Body of pancreas (tissue), 4 donors: ENCODE results near the gene PRPS1. TPM values are rescaled to one million over a fixed set of nuclear protein-coding genes. Genes with fewer than 3 reads are reported as not detected.
A peak's percentile ranks its signal among the peaks of the same experiment; 100 is the strongest.

Experiments used
- ATAC-seq: fragments of 150-250 bp; one replicate; pipeline ENCODE4 v1.9.1; 2016
- DNase-seq, 4 donors: peaks; one replicate each; pipeline ENCODE4 v3.0.0-alpha.2; 2019
- H3K27ac ChIP-seq, 4 donors: fragments of 200-600 bp; sonication (generic); 1 replicate in 3 of 4; 2 replicates in 1 of 4; pipeline versions ENCODE4 v1.5.1 to v1.6.1; 2016 to 2019; ENCODE audit warnings: mild to moderate bottlenecking in 1 of 4, mixed read lengths in 1 of 4, moderate library complexity in 1 of 4
- H3K27me3 ChIP-seq, 2 donors: fragments of 200-600 bp; sonication (generic); one replicate each; pipeline ENCODE4 v1.6.0; 2016; ENCODE audit warnings: mild to moderate bottlenecking in 1 of 2
- H3K36me3 ChIP-seq, 2 donors: fragments of 200-600 bp; sonication (generic); replicated peaks in 1 of 2; 2 replicates each; pipeline ENCODE4 v1.5.1; 2016; ENCODE audit warnings: low read depth in 2 of 2; ENCODE audit not compliant: insufficient read depth in 1 of 2
- H3K4me1 ChIP-seq: fragments of 200-600 bp; sonication (generic); one replicate; pipeline ENCODE4 v1.6.0; 2016
- H3K4me3 ChIP-seq, 2 donors: fragments of 200-600 bp; sonication (generic); 1 replicate in 1 of 2; 2 replicates in 1 of 2; pipeline ENCODE4 v1.5.1; 2016 to 2019
- H3K9me3 ChIP-seq, 3 donors: fragments of 200-600 bp; sonication (generic); 1 replicate in 2 of 3; 2 replicates in 1 of 3; pipeline ENCODE4 v1.5.1; 2016
- CTCF ChIP-seq, 7 experiments: fragments of 450-650 bp in 4 of 7; fragments of 200-600 bp in 3 of 7; sonication (generic) in 3 of 7; IDR thresholded peaks; one replicate each; pipeline ENCODE4 v1.5.1; 2016 to 2019; ENCODE audit warnings: antibody characterized with exemption in 7 of 7
- POLR2A ChIP-seq, 3 donors: fragments of 450-650 bp; IDR thresholded peaks; one replicate each; pipeline ENCODE4 v1.6.1; 2016; ENCODE audit warnings: antibody characterized with exemption in 3 of 3, mild to moderate bottlenecking in 2 of 3
- WGBS, 2 donors: methylation state at CpG; one replicate each; pipeline ENCODE4 v1.1.5; 2017; 5-methylcytosine and 5-hydroxymethylcytosine counted together
- intact Hi-C: fragments of 100-400 bp; cut with DNase I; formaldehyde crosslinking; loops from one replicate; pipeline ENCODE4 v1.15.1; 2023
- total RNA-seq, 2 donors: library from RNA; depleted of rRNA; stranded (reverse); fragments of >200 nt; gene quantifications; one replicate each; pipeline ENCODE4 v1.1.0, GENCODE V29; 2016

The PRPS1 gene
- total RNA-seq, 2 donors from 2014 or later, result 6.5 to 18.1 TPM

- no peaks in the 10 kb centered on the region for H3K9me3 ChIP-seq
- peak overlapping the region; percentile 11 to 89 (median 56) for H3K27ac ChIP-seq
- H3K4me1 ChIP-seq, result peaks cover 48% of the 10 kb centered on the region
- no peaks in the 10 kb centered on the region for H3K27me3 ChIP-seq
- TF ChIP-seq CTCF (IDR thresholded peaks at IDR 0.05) (no peak), POLR2A (IDR thresholded peaks at IDR 0.05) (no peak)
- WGBS, 2 donors, result 46 to 59% methylated on average over 9 of the region's 9 CpGs
- H3K36me3 ChIP-seq, result no peaks in the 10 kb centered on the region
- no peak for ATAC-seq
- no peak overlapping the region for H3K4me3 ChIP-seq
- intact Hi-C loops, result loop anchor here (10.0 kb wide), 1 partner anchor 100 kb away; the partner anchor contains the start of genes NCBP2L and TSC22D3
- DNase-seq, result peak; percentile 32 to 73 (median 47)
Measured at GRCh38 chrX:107674480-107675364, 46.4 kb downstream of the PRPS1 start.

DNA sequence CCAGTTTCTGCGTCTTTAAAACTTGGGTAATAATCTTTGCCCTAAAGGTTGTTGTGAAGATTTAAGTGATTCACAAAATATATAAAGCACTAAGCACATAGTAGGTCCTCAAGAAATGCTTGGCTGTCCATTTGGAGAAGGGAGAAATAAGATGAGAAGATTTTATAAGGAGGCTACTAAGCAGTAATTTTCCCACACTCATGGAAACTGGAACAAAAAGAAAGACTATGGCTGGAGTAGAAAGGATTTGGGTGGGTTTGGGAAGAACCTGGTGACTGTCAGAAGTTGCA, 47.0 kb downstream of the PRPS1 start:
- Histone ChIP-seq H3K27ac (peak overlapping the region in 2 of 4 donors; percentile 85 to 89), H3K4me3 (no peak overlapping the region), H3K4me1 (peaks cover 42% of the 10 kb centered on the region), H3K27me3 (no peaks in the 10 kb centered on the region), H3K36me3 (no peaks in the 10 kb centered on the region), H3K9me3 (no peaks in the 10 kb centered on the region)
- ATAC-seq (no peak), DNase-seq (no peak)
- TF ChIP-seq CTCF (IDR thresholded peaks at IDR 0.05) (no peak), POLR2A (IDR thresholded peaks at IDR 0.05) (no peak)
- intact Hi-C loops, result loop anchor here (10.0 kb wide), 1 partner anchor 99 kb away; the partner anchor contains the start of genes NCBP2L and TSC22D3
- 75 to 92% methylated on average over 1 of the region's 1 CpG for WGBS, 2 donors

DNA sequence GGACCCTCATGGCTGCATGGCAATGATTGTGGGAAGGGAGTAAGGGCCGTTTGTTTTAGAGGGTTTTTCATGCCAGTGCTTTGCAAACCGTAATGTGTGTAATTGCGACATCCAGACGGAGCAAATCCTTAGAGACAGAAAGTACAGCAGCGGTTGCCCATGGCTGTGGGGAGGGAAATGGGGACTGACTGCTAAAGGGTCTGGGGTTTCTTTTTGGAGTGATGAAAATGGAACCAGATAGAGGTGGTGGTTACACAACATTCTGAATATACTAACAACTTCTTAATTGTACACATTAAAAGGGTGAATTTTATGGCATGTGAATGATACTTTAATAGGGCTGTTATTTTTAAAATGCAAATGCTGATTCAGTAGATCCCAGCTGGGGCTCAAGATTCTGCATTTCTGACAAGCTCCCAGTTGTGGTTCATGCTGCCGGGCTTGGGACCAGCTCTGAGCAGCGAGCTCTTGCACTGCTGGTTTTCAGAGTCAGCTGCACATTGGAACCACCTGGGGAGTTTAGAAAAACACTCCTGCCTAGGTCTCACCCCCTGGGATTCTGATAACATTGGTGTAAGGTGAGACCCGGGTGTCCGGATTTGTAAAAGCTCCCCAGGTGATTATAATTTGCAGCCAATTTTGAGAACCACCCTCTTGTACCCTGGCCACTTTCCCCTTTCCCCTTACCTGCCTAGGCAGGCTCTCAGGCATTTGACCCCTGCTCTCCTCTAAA, 47.7 kb downstream of the PRPS1 start:
- peak overlapping the region; percentile 33 to 89 (median 81) for H3K27ac ChIP-seq
- H3K4me1 ChIP-seq, result peaks cover 42% of the 10 kb centered on the region
- no peaks in the 10 kb centered on the region for H3K36me3 ChIP-seq
- TF ChIP-seq POLR2A (IDR thresholded peaks at IDR 0.05) (no peak), CTCF (IDR thresholded peaks at IDR 0.05) (no peak)
- intact Hi-C loops, result loop anchor here (10.0 kb wide), 1 partner anchor 99 kb away; the partner anchor contains the start of genes NCBP2L and TSC22D3
- H3K27me3 ChIP-seq, result no peaks in the 10 kb centered on the region
- H3K9me3 ChIP-seq, result no peaks in the 10 kb centered on the region
- 21 to 24% methylated on average over 8 to 9 of the region's 9 CpGs for WGBS, 2 donors
- DNase-seq (peak in 3 of 4 donors; percentile 29 to 46 (median 32)), ATAC-seq (no peak)
- no peak overlapping the region for H3K4me3 ChIP-seq

DNA sequence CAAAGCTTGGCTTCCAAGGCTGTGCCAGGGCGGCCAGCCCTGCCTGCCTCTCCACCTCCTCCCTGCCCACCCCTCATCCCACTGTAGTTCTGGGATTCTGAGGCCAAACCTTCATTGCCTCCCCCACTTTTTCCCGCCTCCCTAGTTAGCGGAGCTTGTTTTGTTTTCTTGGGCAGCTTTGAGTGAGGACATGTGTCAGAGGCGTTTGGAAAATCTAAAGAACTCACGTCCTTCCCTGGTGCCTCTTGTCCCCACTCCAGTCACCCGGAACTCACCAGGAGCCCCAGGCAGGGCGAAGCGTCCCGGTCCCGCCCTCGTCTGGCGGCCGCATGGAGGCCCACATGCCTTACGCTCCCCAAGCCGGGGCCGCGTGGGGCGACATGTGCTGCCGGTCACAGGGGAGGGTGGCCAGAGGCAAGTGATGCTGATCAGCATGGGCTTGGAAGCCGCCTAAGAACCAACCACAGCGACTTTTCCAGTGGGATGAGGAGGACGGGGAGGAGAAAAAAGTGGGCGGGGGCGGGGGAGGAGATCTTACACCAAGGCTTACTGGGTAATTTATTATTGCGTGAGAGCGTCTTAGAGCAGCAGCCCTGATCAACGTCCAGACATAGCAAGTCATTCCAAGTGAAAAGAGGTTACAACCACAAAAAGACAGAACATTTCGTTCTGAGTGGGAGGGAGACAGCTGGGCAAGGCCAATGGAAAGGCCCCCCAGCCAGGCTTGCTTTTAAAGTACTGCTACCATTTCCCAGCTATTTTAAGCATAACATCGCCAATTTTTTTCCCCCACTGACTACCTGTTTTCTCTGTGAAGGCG, 48.5 kb downstream of the PRPS1 start:
- H3K27me3 ChIP-seq, result no peaks in the 10 kb centered on the region
- intact Hi-C loops, result loop anchor here (10.0 kb wide), 1 partner anchor 98 kb away; the partner anchor contains the start of genes NCBP2L and TSC22D3

More for the DNA sequence above, 48.5 kb downstream of the PRPS1 start:
- 25 to 27% methylated on average over 11 to 29 of the region's 30 CpGs for WGBS, 2 donors
- H3K9me3 ChIP-seq, result no peaks in the 10 kb centered on the region
- no peak overlapping the region for H3K4me3 ChIP-seq
- TF ChIP-seq POLR2A (IDR thresholded peaks at IDR 0.05) (peak; percentile 35 to 68 (median 68)), CTCF (IDR thresholded peaks at IDR 0.05) (no peak)
- no peaks in the 10 kb centered on the region for H3K36me3 ChIP-seq
- DNase-seq, result peak; percentile 80 to 86 (median 82)
- peaks cover 42% of the 10 kb centered on the region for H3K4me1 ChIP-seq
- H3K27ac ChIP-seq, result peak overlapping the region; percentile 43 to 89 (median 81)
- ATAC-seq, result peak; percentile 83
